OCI-LY7 (cell line): ENCODE results near the gene RPS6KA5.

ENCODE experiments used
- CTCF ChIP-seq: fragments of 200-600 bp; sonication (generic); conservative IDR thresholded peaks from 2 replicates; pipeline ENCODE4 v1.5.1; 2014; ENCODE audit warnings: mild to moderate bottlenecking, antibody characterized with exemption, low read length, moderate library complexity, mixed read lengths
- EZH2phosphoT487 ChIP-seq: fragments of 200-600 bp; sonication (generic); IDR thresholded peaks from 2 replicates; pipeline ENCODE4 v1.6.1; 2018; ENCODE audit warnings: low read depth, borderline replicate concordance, mild to moderate bottlenecking, mixed run types, antibody characterized with exemption, low read length, moderate library complexity, mixed read lengths

GRCh38 chr14:90809530-90810312 is 250.7 kb downstream of the RPS6KA5 start:
- TF ChIP-seq CTCF, result no peak
- no peak for TF ChIP-seq EZH2phosphoT487
